ENCODE data around the gene ATP8B4.

The ATP8B4 gene

DNA sequence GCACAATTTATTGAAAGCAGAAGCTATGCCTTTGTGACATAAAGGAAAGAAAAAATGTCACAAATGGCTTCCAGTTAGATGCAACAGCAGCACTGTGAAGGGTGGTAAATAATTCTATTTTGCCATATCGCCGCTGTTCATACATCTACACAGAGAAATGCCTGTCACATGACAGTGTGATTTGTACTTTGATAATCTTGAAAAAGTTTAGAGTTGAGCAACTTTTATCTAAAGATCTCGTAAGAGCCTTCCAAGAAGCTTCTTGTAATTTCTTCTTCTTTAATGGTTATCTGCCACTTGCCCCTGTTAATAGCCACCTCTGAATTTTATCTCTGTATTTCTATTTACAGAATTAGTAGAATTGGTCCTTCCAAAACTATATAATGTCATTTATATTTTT is 192.3 kb downstream of the ATP8B4 start:
- Histone ChIP-seq H3K27me3 (replicated peaks; ENCODE audit: control insufficient read depth, insufficient read depth, low read length, poor library complexity, severe bottlenecking) (no peaks in the 10 kb centered on the region), H3K4me3 (ENCODE audit: insufficient read depth, low read depth, low read length, poor library complexity, severe bottlenecking) (no peak overlapping the region), H3K27ac (ENCODE audit: insufficient read depth, low read length, poor library complexity, severe bottlenecking) (no peak overlapping the region), H3K9me3 (ENCODE audit: control insufficient read depth, low read length) (no peaks in the 10 kb centered on the region), H3K4me1 (ENCODE audit: control insufficient read depth, insufficient read depth, low read length, poor library complexity, severe bottlenecking) (no peaks in the 10 kb centered on the region), H3K36me3 (ENCODE audit: control insufficient read depth, insufficient read depth, low read length) (no peaks in the 10 kb centered on the region)
- DNase-seq: no peak

DNA sequence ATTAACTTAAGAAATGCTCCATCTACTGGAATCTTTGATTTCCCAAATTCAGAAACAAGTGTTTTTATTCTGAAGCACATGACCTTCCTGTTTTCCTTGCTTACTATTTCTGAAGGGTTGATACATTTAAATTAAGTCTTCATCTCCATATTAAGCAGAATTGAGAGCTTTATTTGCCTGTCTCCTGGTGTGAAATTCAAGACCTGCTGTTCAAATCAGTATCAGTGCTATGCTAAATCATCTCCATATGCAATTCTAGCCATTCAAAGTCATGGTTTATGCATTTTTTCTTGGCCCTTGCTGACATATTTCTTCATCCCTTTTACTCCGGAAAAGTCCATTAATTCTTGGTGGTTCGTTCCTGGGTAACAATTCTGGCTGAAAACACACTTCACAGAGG is 195.4 kb downstream of the ATP8B4 start:
- H3K27ac ChIP-seq (ENCODE audit: insufficient read depth, low read length, poor library complexity, severe bottlenecking): no peak overlapping the region
- H3K4me1 ChIP-seq (ENCODE audit: control insufficient read depth, insufficient read depth, low read length, poor library complexity, severe bottlenecking): no peaks in the 10 kb centered on the region
- DNase-seq: no peak
- H3K9me3 ChIP-seq (ENCODE audit: control insufficient read depth, low read length): no peaks in the 10 kb centered on the region
- no peaks in the 10 kb centered on the region for H3K27me3 ChIP-seq (replicated peaks; ENCODE audit: control insufficient read depth, insufficient read depth, low read length, poor library complexity, severe bottlenecking)
- no peaks in the 10 kb centered on the region for H3K36me3 ChIP-seq (ENCODE audit: control insufficient read depth, insufficient read depth, low read length)
- no peak overlapping the region for H3K4me3 ChIP-seq (ENCODE audit: insufficient read depth, low read depth, low read length, poor library complexity, severe bottlenecking)

DNA sequence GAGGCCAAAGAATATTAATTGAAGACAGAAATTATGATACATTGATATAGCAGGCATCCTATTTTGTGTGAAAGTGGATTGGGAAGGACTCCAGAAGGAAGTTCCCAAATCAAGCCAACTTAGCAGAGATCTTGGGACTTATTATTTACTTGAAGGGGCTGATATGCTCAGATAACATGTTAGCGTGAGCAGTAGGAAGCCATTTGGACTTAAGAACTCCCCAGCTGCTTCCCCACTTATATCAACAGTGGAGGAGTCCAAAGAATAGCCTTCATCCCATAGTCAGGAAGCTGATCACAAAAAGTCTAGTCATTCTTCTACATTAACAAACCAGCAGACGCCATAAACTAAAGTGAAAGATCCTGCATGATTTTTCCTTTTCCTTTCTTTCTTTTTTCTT is 200.0 kb downstream of the ATP8B4 start:
- Histone ChIP-seq H3K4me1 (ENCODE audit: control insufficient read depth, insufficient read depth, low read length, poor library complexity, severe bottlenecking) (no peaks in the 10 kb centered on the region), H3K36me3 (ENCODE audit: control insufficient read depth, insufficient read depth, low read length) (no peaks in the 10 kb centered on the region), H3K27me3 (replicated peaks; ENCODE audit: control insufficient read depth, insufficient read depth, low read length, poor library complexity, severe bottlenecking) (no peaks in the 10 kb centered on the region), H3K27ac (ENCODE audit: insufficient read depth, low read length, poor library complexity, severe bottlenecking) (no peak overlapping the region), H3K4me3 (ENCODE audit: insufficient read depth, low read depth, low read length, poor library complexity, severe bottlenecking) (no peak overlapping the region), H3K9me3 (ENCODE audit: control insufficient read depth, low read length) (no peaks in the 10 kb centered on the region)
- no peak for DNase-seq

DNA sequence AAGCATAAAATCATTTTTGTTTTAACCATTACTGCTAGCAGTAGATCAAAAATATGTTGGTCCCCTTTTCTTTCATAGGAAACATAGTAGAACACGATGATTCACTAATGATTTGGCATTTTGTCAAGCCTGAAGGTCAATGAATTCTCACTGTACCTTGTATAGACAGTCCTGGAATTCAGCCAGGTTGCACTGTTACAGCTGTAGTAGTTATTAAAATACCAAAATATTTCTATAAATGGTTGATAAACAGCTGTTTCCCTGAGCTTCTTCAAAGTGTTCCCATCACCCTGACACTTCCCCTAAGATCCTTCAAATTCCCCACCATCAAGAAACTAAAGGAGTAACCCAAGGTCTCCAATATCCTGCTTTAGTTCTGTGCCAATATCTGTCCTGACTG is 200.9 kb downstream of the ATP8B4 start:
- Histone ChIP-seq H3K9me3 (ENCODE audit: control insufficient read depth, low read length) (no peaks in the 10 kb centered on the region), H3K4me1 (ENCODE audit: control insufficient read depth, insufficient read depth, low read length, poor library complexity, severe bottlenecking) (no peaks in the 10 kb centered on the region), H3K27me3 (replicated peaks; ENCODE audit: control insufficient read depth, insufficient read depth, low read length, poor library complexity, severe bottlenecking) (no peaks in the 10 kb centered on the region), H3K27ac (ENCODE audit: insufficient read depth, low read length, poor library complexity, severe bottlenecking) (no peak overlapping the region), H3K4me3 (ENCODE audit: insufficient read depth, low read depth, low read length, poor library complexity, severe bottlenecking) (no peak overlapping the region), H3K36me3 (ENCODE audit: control insufficient read depth, insufficient read depth, low read length) (no peaks in the 10 kb centered on the region)
- DNase-seq: no peak

DNA sequence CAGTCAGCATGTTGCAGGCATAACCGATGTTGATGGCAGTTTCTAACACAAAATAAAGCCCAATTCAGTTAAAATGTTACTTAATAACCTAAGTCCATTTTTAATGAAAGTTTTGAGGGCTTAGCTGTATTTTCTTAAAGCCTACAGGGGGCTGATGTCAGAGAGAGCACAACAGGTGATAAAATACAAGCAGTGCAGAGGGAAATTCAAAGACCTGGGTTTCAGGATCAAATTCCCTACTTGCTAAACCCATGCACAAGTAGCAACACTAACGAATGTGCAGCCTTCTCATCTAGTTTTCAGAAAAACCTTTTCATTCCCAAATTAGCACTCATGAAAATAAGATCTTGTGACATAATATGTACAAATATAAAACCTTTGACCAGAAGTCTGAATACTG is 202.0 kb downstream of the ATP8B4 start:
- no peak for DNase-seq
- Histone ChIP-seq H3K4me3 (ENCODE audit: insufficient read depth, low read depth, low read length, poor library complexity, severe bottlenecking) (no peak overlapping the region), H3K36me3 (ENCODE audit: control insufficient read depth, insufficient read depth, low read length) (no peaks in the 10 kb centered on the region), H3K27me3 (replicated peaks; ENCODE audit: control insufficient read depth, insufficient read depth, low read length, poor library complexity, severe bottlenecking) (no peaks in the 10 kb centered on the region), H3K9me3 (ENCODE audit: control insufficient read depth, low read length) (no peaks in the 10 kb centered on the region), H3K4me1 (ENCODE audit: control insufficient read depth, insufficient read depth, low read length, poor library complexity, severe bottlenecking) (no peaks in the 10 kb centered on the region), H3K27ac (ENCODE audit: insufficient read depth, low read length, poor library complexity, severe bottlenecking) (no peak overlapping the region)

DNA sequence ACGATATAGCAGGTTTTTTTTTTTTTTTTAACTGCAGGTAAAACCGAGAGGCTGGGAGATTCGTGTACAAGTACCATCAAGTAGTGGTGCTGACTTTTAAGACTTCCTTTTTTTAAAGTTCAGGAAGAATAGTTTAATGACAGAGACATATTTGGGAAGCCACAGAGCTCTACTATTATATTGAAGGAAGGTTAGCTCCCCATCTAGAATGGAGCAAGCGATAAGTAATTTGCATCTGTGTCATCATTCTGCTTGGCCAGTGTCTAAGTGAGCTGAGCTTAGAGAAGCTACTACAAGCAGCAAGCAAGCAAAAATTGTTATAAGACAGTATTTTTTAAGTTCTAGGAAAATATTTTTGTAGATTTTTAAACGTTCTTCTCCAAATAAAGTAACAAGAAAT is 203.2 kb downstream of the ATP8B4 start:
- DNase-seq: no peak
- H3K27ac ChIP-seq (ENCODE audit: insufficient read depth, low read length, poor library complexity, severe bottlenecking): no peak overlapping the region

DNA sequence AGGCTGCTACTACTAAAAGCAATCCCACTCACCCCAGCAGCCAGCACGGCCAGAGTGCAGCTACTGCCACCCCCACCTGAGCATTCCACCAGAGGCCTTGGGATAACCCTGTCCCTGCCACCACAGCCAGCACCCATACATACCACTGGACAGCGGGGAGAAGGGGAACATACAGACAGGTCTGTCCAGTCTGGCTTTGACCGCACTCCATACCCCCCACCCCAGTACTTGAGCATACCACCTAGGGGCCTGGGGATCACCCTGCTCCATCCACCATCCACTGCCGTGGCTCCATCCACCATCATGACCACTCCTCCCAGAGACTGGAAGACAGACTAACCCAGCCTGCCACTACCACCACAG is 210.1 kb downstream of the ATP8B4 start:
- DNase-seq: no peak

More for the DNA sequence above, 203.2 kb downstream of the ATP8B4 start:
- Histone ChIP-seq H3K36me3 (ENCODE audit: control insufficient read depth, insufficient read depth, low read length) (no peaks in the 10 kb centered on the region), H3K27me3 (replicated peaks; ENCODE audit: control insufficient read depth, insufficient read depth, low read length, poor library complexity, severe bottlenecking) (no peaks in the 10 kb centered on the region), H3K4me1 (ENCODE audit: control insufficient read depth, insufficient read depth, low read length, poor library complexity, severe bottlenecking) (no peaks in the 10 kb centered on the region), H3K4me3 (ENCODE audit: insufficient read depth, low read depth, low read length, poor library complexity, severe bottlenecking) (no peak overlapping the region), H3K9me3 (ENCODE audit: control insufficient read depth, low read length) (no peaks in the 10 kb centered on the region)

DNA sequence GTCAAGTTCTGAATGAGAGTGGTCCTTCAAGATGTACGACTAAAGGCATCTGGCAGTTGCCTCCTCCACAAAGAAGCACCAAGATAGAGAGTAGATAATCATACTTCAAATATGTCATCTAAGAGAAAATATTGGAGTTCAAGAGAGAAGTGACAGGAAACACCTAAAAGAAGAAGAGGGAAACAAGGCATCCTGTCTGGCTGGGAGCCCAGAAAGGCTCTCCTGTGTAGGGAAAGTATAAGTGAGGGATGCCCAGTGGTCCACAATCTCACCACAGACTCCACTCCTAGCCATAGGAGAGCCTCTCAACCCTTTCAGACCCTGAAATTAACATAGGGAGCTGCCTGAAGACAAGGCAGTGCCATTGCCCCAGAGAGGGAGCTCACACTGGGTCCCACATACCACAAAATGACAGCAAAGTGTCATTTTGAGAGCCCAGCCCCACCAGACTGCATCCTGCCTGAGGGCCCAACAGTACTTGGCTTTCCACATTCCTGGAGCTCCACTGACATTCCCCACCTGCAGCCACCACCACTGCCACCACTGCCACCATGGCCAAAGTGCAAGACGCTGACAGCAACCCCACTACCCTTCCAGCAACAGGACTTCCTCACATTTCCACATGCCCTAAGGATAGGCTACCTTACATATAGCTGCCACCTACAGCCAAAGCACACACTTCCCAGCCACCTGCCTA is 210.6 kb downstream of the ATP8B4 start:
- no peak for DNase-seq

More for the DNA sequence above, 210.1 kb downstream of the ATP8B4 start:
- no peak overlapping the region for H3K4me3 ChIP-seq (ENCODE audit: insufficient read depth, low read depth, low read length, poor library complexity, severe bottlenecking)
- H3K27ac ChIP-seq (ENCODE audit: insufficient read depth, low read length, poor library complexity, severe bottlenecking): no peak overlapping the region
- H3K9me3 ChIP-seq (ENCODE audit: control insufficient read depth, low read length): no peaks in the 10 kb centered on the region
- no peaks in the 10 kb centered on the region for H3K27me3 ChIP-seq (replicated peaks; ENCODE audit: control insufficient read depth, insufficient read depth, low read length, poor library complexity, severe bottlenecking)
- no peaks in the 10 kb centered on the region for H3K4me1 ChIP-seq (ENCODE audit: control insufficient read depth, insufficient read depth, low read length, poor library complexity, severe bottlenecking)
- no peaks in the 10 kb centered on the region for H3K36me3 ChIP-seq (ENCODE audit: control insufficient read depth, insufficient read depth, low read length)

DNA sequence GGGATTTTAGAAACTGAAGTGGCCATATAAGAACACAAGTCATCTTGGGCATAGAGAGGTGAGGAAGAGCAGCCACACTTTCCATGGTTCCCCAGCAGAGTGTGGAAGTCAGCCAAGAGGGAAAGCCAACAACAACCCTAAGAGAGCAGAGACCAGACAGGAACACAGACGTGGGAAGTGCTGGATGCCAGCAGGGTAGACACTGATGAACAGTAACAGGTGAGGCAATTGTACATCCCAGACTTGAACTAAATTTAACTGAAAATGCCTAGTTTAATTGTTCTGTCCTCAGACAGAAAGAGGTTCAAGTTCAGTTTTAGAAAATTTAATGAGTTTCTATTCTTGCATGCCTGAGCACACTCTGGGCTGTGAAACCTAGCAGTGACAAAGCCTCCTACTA is 212.1 kb downstream of the ATP8B4 start:
- no peak for DNase-seq
- Histone ChIP-seq H3K4me3 (ENCODE audit: insufficient read depth, low read depth, low read length, poor library complexity, severe bottlenecking) (no peak overlapping the region), H3K9me3 (ENCODE audit: control insufficient read depth, low read length) (no peaks in the 10 kb centered on the region), H3K27ac (ENCODE audit: insufficient read depth, low read length, poor library complexity, severe bottlenecking) (no peak overlapping the region), H3K4me1 (ENCODE audit: control insufficient read depth, insufficient read depth, low read length, poor library complexity, severe bottlenecking) (no peaks in the 10 kb centered on the region), H3K36me3 (ENCODE audit: control insufficient read depth, insufficient read depth, low read length) (no peaks in the 10 kb centered on the region), H3K27me3 (replicated peaks; ENCODE audit: control insufficient read depth, insufficient read depth, low read length, poor library complexity, severe bottlenecking) (no peaks in the 10 kb centered on the region)

More for the DNA sequence above, 210.6 kb downstream of the ATP8B4 start:
- Histone ChIP-seq H3K9me3 (ENCODE audit: control insufficient read depth, low read length) (no peaks in the 10 kb centered on the region), H3K27ac (ENCODE audit: insufficient read depth, low read length, poor library complexity, severe bottlenecking) (no peak overlapping the region), H3K4me1 (ENCODE audit: control insufficient read depth, insufficient read depth, low read length, poor library complexity, severe bottlenecking) (no peaks in the 10 kb centered on the region), H3K27me3 (replicated peaks; ENCODE audit: control insufficient read depth, insufficient read depth, low read length, poor library complexity, severe bottlenecking) (no peaks in the 10 kb centered on the region), H3K36me3 (ENCODE audit: control insufficient read depth, insufficient read depth, low read length) (no peaks in the 10 kb centered on the region), H3K4me3 (ENCODE audit: insufficient read depth, low read depth, low read length, poor library complexity, severe bottlenecking) (no peak overlapping the region)

DNA sequence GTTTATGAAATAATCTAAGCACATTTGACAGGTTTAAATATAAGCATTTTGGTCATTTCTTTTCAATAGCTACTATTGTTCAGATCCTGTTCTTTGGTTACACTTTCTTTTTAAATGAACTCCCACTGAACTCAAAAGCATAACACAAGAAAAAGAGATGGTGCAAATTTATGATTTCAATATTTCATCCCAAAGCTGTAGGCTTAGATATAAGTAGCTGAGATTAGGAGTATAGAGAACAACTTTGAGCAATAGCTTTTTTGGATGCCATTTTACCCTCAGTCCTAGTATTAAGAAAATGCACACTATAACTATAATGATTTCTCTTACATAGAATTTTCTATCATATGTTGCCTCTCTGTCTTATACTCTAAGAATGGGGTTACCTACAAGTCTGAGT is 213.8 kb downstream of the ATP8B4 start:
- no peak overlapping the region for H3K27ac ChIP-seq (ENCODE audit: insufficient read depth, low read length, poor library complexity, severe bottlenecking)
- H3K4me1 ChIP-seq (ENCODE audit: control insufficient read depth, insufficient read depth, low read length, poor library complexity, severe bottlenecking): no peaks in the 10 kb centered on the region
- no peak overlapping the region for H3K4me3 ChIP-seq (ENCODE audit: insufficient read depth, low read depth, low read length, poor library complexity, severe bottlenecking)
- H3K9me3 ChIP-seq (ENCODE audit: control insufficient read depth, low read length): no peaks in the 10 kb centered on the region
- H3K36me3 ChIP-seq (ENCODE audit: control insufficient read depth, insufficient read depth, low read length): no peaks in the 10 kb centered on the region
- DNase-seq: no peak
- H3K27me3 ChIP-seq (replicated peaks; ENCODE audit: control insufficient read depth, insufficient read depth, low read length, poor library complexity, severe bottlenecking): no peaks in the 10 kb centered on the region
